NCI-H748 treated with DMSO at 0.1 percent for 48 hours (cell line): ENCODE data around the gene GAB2.
"Not testable (repeated sequence)": the region's sequence is repeated elsewhere in the genome, so short reads cannot be mapped to it uniquely, and the experiment has no call there.

Experiments used
- DNase-seq: peaks from one replicate; lab custom pipeline; 2025; lab: John Stamatoyannopoulos, UW

The GAB2 gene

GRCh38 chr11:78250099-78250498 lies 167.5 kb downstream of the GAB2 start:
- no peak for DNase-seq

- no peak for DNase-seq
Observed at GRCh38 chr11:78248903-78249302, 168.7 kb downstream of the GAB2 start.

GRCh38 chr11:78248191-78248590 lies 169.4 kb downstream of the GAB2 start:
- DNase-seq = no peak

- no peak for DNase-seq
Observed at GRCh38 chr11:78244546-78245255, 172.9 kb downstream of the GAB2 start.

- DNase-seq = no peak
Observed at GRCh38 chr11:78244080-78244479, 173.5 kb downstream of the GAB2 start.

- DNase-seq = no peak
Observed at GRCh38 chr11:78241475-78241874, 176.1 kb downstream of the GAB2 start.

- DNase-seq = no peak
Observed at GRCh38 chr11:78239781-78240180, 177.8 kb downstream of the GAB2 start.

GRCh38 chr11:78237293-78238046 lies 180.2 kb downstream of the GAB2 start:
- no peak for DNase-seq

GRCh38 chr11:78234006-78234405 lies 183.6 kb downstream of the GAB2 start:
- DNase-seq = no peak

- not testable (repeated sequence) for DNase-seq
Observed at GRCh38 chr11:78233046-78233445, 184.6 kb downstream of the GAB2 start.

GRCh38 chr11:78231962-78232501 lies 185.6 kb downstream of the GAB2 start:
- no peak for DNase-seq

- DNase-seq = no peak
Observed at GRCh38 chr11:78230161-78230877, 187.3 kb downstream of the GAB2 start.

- no peak for DNase-seq
Observed at GRCh38 chr11:78229106-78229505, 188.5 kb downstream of the GAB2 start.

GRCh38 chr11:78228467-78228866 lies 189.2 kb downstream of the GAB2 start:
- DNase-seq = peak; percentile 43

- DNase-seq = no peak
Observed at GRCh38 chr11:78227921-78228320, 189.7 kb downstream of the GAB2 start.

GRCh38 chr11:78226684-78227680 lies 190.6 kb downstream of the GAB2 start:
- no peak for DNase-seq

- no peak for DNase-seq
Observed at GRCh38 chr11:78224906-78225420, 192.7 kb downstream of the GAB2 start.

- no peak for DNase-seq
Observed at GRCh38 chr11:78224506-78224905, 193.1 kb downstream of the GAB2 start.

- no peak for DNase-seq
Observed at GRCh38 chr11:78223320-78223954, 194.2 kb downstream of the GAB2 start.

GRCh38 chr11:78222726-78223125 lies 194.9 kb downstream of the GAB2 start:
- DNase-seq = not testable (repeated sequence)
